Large intestine (tissue), 3 donors: ENCODE measurements around the gene ACTN4. TPM values are rescaled to one million over a fixed set of nuclear protein-coding genes. Genes with fewer than 3 reads are reported as not detected.

Source experiments
- DNase-seq, 2 donors: peaks; one replicate each; pipeline versions ENCODE4 v3.0.0 to v3.0.0-alpha.2; 2013
- H3K27ac ChIP-seq: one replicate; pipeline ENCODE4 v1.5.1; 2013; ENCODE audit warnings: low read length
- H3K27me3 ChIP-seq: 2 replicates; pipeline ENCODE4 v1.6.1; 2013; ENCODE audit warnings: low read length; ENCODE audit not compliant: control insufficient read depth, insufficient read depth
- H3K36me3 ChIP-seq: 2 replicates; pipeline ENCODE4 v1.6.1; 2013; ENCODE audit warnings: low read length; ENCODE audit not compliant: control insufficient read depth, insufficient read depth
- H3K4me1 ChIP-seq: one replicate; pipeline ENCODE4 v1.6.1; 2013; ENCODE audit warnings: low read length; ENCODE audit not compliant: control insufficient read depth, insufficient read depth
- H3K4me3 ChIP-seq: one replicate; pipeline ENCODE4 v1.5.1; 2013; ENCODE audit warnings: low read length
- H3K9me3 ChIP-seq: one replicate; pipeline ENCODE4 v1.6.1; 2013; ENCODE audit warnings: mild to moderate bottlenecking, low read depth, low read length, moderate library complexity; ENCODE audit not compliant: control insufficient read depth
- WGBS: methylation state at CpG from one replicate; pipeline ENCODE4 v1.1.5; 2013; ENCODE audit warnings: low lambda C conversion rate; ENCODE audit not compliant: insufficient coverage; 5-methylcytosine and 5-hydroxymethylcytosine counted together
- polyA plus RNA-seq: library from polyadenylated mRNA; unstranded; fragments of 120-200 nt; gene quantifications from one replicate; pipeline ENCODE4 v1.2.1, GENCODE V29; 2013

ACTN4 gene
- polyA plus RNA-seq, 1 donor: 747 TPM

DNA sequence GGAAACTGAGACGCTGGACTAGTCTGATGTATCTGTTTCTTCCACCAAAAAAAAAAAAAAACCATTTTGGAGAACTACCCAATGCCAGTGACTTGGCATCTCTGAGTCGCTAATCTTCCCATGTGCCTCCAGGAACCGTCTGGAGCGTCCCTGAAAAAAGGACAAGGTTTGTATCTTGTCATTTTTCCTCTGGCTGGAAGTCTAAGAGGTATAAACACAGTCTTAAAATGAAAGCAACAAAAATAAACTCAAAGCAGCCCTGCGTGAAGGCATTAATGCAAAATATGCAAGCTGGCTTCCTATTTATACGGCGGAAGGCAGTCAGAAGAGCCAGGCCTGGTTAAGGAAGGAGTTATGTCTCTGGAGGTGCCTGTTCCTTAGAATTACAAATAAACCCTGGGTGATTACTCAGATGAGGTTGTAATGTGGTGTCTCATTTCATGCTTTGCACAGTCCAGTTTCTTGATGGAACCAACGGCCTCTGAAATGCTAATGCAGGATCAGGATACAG, 20.3 kb downstream of the ACTN4 start:
- DNase-seq: peak in 1 of 2 donors; percentile 47
- Histone ChIP-seq H3K27ac (peak overlapping the region; percentile 68), H3K4me3 (no peak overlapping the region), H3K36me3 (peaks cover 45% of the 10 kb centered on the region), H3K4me1 (peaks cover 83% of the 10 kb centered on the region), H3K27me3 (no peaks in the 10 kb centered on the region), H3K9me3 (no peaks in the 10 kb centered on the region)
- WGBS: no CpG with 5 or more reads among the region's 8 CpGs

DNA sequence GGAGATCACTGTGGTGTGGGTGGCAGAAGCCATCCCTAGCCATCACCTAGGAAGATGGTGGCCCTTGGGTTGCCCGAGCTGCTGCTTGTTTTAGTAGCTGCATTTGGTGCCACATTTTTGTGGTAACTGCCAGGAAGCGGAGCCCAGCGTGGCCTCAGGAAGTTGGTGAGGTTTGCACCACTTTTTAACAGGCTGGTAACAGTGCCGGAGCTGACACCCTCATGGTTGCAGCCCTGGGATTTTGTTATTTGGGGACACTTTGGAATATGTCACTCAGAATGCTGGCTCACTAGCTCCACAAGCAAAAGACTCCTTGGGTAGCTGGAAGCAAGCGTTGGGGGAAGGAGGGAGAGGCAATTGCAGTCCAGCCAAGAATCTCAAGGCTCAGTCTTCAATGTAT, 22.1 kb downstream of the ACTN4 start:
- Histone ChIP-seq H3K4me3 (no peak overlapping the region), H3K36me3 (peaks cover 39% of the 10 kb centered on the region), H3K9me3 (no peaks in the 10 kb centered on the region), H3K27me3 (no peaks in the 10 kb centered on the region), H3K27ac (peak overlapping the region; percentile 75), H3K4me1 (peaks cover 75% of the 10 kb centered on the region)
- DNase-seq: no peak
- no CpG with 5 or more reads among the region's 5 CpGs for WGBS

DNA sequence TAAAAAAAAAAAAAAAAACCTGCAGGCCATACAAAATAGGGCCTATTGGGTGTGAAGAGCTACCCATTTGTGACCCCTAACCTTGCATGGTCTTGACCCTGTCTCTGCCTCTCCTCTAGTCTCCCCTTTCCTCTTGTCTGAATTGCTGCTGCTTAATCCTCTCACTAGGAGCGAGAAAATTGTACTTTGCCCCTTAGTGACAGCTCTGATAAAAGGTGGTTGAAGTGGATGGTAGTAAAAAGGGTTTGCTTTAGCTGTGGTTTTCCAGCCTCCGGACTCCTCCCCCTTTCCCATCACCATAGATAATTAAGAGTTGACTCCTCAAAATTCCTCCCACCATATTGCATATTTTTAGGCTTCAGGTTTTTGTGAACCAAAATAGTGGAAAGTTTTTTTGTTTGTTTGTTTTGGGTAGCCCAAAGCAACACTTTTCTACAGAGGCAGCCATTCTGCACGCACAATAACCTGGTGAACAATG, 23.5 kb downstream of the ACTN4 start:
- no peak overlapping the region for H3K4me3 ChIP-seq
- H3K27ac ChIP-seq: peak overlapping the region; percentile 75
- no peaks in the 10 kb centered on the region for H3K27me3 ChIP-seq
- peak; percentile 85 to 94 for DNase-seq
- peaks cover 75% of the 10 kb centered on the region for H3K4me1 ChIP-seq
- H3K9me3 ChIP-seq: no peaks in the 10 kb centered on the region
- H3K36me3 ChIP-seq: peaks cover 32% of the 10 kb centered on the region
- no CpG with 5 or more reads among the region's 3 CpGs for WGBS

DNA sequence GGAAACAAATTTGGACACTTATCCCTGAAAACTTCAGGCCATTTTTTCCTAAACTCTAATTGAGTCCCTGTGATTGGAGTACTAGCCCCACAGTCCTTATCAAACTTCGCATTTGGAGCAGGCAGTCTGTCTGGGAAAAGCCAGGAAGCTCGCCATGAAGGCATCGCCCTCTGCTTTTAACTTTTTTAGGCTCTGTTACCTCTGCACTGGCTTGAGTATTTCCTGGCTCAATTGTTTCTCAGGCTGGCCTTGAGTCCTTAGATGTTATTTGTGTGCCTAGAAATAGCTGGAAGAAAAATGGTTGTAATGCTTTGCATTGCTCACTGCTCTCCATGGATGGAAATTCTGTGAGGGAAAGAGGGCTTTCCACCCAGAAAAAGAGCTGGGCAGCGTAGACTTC, 24.2 kb downstream of the ACTN4 start:
- DNase-seq: no peak
- H3K4me3 ChIP-seq: no peak overlapping the region
- no peaks in the 10 kb centered on the region for H3K27me3 ChIP-seq
- no CpG with 5 or more reads among the region's 4 CpGs for WGBS
- H3K4me1 ChIP-seq: peaks cover 75% of the 10 kb centered on the region
- peaks cover 31% of the 10 kb centered on the region for H3K36me3 ChIP-seq
- no peaks in the 10 kb centered on the region for H3K9me3 ChIP-seq
- H3K27ac ChIP-seq: peak overlapping the region; percentile 75

DNA sequence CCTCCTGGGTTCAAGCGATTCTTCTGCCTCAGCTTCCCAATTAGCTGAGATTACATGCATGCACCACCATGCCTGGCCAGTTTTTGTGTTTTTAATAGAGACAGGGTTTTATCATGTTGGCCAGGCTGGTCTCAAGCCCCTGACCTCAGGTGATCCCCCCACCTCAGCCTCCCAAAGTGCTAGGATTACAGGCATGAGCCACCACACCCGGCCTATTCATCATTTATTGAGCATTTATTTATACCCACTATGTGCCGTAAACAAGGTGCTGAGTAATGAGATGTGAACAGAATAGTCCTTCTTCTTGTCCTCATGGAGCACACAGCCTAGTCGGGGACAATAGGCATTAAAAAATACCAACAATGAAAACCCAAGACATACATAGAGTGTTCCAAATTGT, 25.6 kb downstream of the ACTN4 start:
- no peaks in the 10 kb centered on the region for H3K27me3 ChIP-seq
- WGBS: no CpG with 5 or more reads among the region's 4 CpGs
- H3K9me3 ChIP-seq: no peaks in the 10 kb centered on the region
- no peak overlapping the region for H3K4me3 ChIP-seq
- no peak for DNase-seq
- H3K27ac ChIP-seq: peak overlapping the region; percentile 46
- H3K36me3 ChIP-seq: peaks cover 38% of the 10 kb centered on the region
- H3K4me1 ChIP-seq: peaks cover 75% of the 10 kb centered on the region

DNA sequence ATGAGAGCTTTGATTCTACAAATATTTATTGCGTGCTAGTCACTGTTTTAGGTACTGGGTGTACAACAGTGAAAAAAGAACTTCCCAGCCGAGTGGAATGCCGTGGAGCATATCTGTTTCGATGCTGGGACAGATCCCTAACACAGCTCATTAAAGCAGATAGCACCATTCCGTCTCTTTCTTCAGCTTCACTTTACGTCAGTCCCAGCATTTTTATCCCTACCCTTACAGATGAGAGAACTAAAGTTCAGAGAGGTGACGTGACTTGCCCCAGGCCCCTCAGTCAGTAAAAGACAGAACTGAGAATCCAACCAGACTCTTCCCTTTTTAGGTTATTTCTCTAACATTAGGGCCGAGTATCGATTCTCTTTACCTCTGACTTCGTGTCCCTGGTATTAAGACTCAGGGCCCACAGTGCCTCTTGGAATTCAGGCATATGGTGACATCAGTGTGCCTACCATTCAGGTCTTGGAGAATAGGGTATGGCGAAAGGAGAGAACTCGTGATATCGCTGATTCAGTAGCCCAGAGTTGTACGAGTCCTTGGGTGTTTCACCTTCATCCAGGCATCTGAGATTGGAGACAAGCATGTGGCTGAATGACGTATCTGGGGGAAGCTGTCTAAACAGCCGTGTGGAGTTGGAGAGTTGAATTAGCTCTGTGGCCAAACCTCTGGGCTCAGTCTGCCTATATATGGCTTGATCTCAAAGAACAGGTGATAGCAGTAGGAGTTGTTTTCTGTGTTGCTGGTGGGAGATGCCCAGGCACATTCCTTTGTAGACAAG, 27.1 kb downstream of the ACTN4 start:
- DNase-seq: peak; percentile 81 to 87
- Histone ChIP-seq H3K4me3 (no peak overlapping the region), H3K9me3 (no peaks in the 10 kb centered on the region), H3K27ac (peak overlapping the region; percentile 99), H3K36me3 (peaks cover 37% of the 10 kb centered on the region), H3K27me3 (no peaks in the 10 kb centered on the region), H3K4me1 (peaks cover 80% of the 10 kb centered on the region)
- no CpG with 5 or more reads among the region's 16 CpGs for WGBS

DNA sequence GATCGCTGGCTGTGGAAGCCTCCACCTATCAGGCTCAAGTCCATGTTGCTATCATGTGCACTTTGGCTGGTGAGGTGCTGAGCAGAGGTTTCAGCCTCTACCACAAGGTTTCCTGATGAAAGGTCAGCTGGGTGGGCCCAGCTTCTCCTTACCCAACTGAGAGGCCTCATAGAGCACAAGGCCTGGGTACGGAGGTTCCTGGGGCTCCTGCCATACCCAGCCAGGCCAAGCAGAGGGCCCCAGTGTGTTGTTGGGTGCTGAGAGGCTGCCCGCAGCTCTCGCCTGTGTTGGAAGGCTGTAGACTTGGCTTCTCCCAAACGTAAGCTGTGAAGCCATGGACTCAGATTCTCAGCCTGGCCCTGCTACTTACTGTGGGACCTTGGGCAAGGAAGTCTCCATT, 28.2 kb downstream of the ACTN4 start:
- Histone ChIP-seq H3K27ac (peak overlapping the region; percentile 99), H3K4me3 (no peak overlapping the region), H3K4me1 (peaks cover 81% of the 10 kb centered on the region), H3K27me3 (no peaks in the 10 kb centered on the region), H3K9me3 (no peaks in the 10 kb centered on the region), H3K36me3 (peaks cover 30% of the 10 kb centered on the region)
- no CpG with 5 or more reads among the region's 5 CpGs for WGBS
- DNase-seq: peak; percentile 96 to 98

DNA sequence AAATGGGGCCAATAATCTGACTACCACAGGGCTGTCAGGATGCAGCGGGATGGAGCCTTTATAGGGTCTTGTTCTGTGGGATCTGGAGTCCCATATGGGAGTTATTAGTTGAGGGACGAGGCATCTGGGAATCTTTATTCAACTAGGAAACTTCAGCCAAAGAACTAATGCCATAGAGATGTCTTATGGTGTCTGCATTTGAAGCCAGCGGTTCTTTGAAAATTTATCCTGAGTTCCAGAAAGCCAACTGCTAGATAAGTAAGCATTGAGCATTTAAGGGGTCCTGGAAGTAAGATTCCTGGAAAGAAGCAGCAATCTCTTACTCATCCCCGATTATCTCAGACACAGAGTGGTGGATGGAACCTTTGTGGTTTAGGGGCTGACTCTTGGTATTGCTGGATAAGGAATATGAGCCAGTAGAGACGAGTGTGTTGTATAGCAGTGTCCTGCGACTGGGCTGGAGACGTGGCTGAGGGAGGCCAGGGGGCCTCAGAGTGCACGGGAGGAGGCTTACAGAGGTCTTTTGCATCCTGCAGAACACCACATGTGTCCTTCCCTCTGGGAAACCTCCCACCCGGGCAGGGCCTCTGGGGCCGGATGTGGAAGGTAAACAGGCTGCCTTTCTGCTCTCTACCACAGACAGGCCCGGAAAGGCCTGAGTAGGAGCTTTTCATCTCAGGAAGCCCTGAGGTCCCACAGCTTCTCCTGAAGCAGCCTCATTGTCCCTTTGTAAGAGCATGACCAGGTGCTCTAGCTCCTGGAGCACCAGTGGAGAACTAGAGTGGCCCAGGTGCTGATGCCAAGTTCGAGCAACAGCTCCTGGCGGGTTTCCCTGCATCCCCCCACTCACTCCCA, 28.8 kb downstream of the ACTN4 start:
- WGBS: no CpG with 5 or more reads among the region's 13 CpGs
- peaks cover 30% of the 10 kb centered on the region for H3K36me3 ChIP-seq
- H3K27ac ChIP-seq: peak overlapping the region; percentile 99
- H3K9me3 ChIP-seq: no peaks in the 10 kb centered on the region
- DNase-seq: peak; percentile 65 to 80
- peaks cover 79% of the 10 kb centered on the region for H3K4me1 ChIP-seq
- no peak overlapping the region for H3K4me3 ChIP-seq
- H3K27me3 ChIP-seq: no peaks in the 10 kb centered on the region

DNA sequence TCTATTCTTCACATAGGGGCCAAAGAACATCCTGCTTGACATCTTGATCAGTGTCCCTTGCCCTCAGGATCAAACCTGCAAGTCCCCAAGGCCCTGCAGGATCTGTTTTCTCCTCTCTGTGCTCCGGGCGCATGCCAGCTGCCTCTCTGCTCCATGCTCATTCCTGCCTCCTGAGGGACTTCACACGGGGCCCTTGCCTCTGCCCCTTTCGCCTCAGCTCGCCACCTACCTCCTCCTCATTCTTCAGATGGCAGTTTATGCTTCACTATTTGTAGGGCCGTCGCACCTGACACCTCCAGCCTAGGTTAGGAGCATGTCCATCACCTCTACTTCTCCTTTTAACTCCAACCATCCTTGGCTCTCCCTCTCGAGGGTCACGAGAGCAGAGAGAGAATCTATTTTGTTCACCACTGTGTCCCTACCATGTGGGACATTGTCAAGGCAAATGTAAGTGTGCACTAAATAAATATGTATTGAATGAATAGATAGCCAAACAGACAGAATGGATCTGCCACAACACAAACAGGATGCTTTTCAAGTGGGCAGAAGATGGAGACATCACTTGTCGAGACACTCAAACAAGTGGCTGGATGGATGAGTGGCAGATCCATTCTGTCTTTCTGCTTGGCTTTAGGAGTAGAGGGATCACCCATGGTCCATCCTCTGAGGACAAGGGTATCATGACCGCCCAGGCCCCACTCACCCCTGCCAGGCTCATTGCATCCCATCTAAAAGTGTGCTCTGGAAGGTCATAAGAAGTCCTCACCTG, 29.6 kb downstream of the ACTN4 start:
- peaks cover 28% of the 10 kb centered on the region for H3K36me3 ChIP-seq
- DNase-seq: no peak
- WGBS: 50% methylated on average over 2 of the region's 11 CpGs
- no peaks in the 10 kb centered on the region for H3K9me3 ChIP-seq
- H3K27me3 ChIP-seq: no peaks in the 10 kb centered on the region
- peak overlapping the region; percentile 99 for H3K27ac ChIP-seq
- no peak overlapping the region for H3K4me3 ChIP-seq
- peaks cover 80% of the 10 kb centered on the region for H3K4me1 ChIP-seq
